GM11168 (cell line): ENCODE results near the gene OAF.

Experiments used
- in situ Hi-C: fragments of 300-500 bp; cut with MboI; formaldehyde crosslinking; loops from one replicate; pipeline ENCODE4 v1.12.0; 2022; ENCODE audit warnings: low sequenced_read_pairs; ENCODE audit not compliant: unreplicated experiment

The OAF gene

DNA sequence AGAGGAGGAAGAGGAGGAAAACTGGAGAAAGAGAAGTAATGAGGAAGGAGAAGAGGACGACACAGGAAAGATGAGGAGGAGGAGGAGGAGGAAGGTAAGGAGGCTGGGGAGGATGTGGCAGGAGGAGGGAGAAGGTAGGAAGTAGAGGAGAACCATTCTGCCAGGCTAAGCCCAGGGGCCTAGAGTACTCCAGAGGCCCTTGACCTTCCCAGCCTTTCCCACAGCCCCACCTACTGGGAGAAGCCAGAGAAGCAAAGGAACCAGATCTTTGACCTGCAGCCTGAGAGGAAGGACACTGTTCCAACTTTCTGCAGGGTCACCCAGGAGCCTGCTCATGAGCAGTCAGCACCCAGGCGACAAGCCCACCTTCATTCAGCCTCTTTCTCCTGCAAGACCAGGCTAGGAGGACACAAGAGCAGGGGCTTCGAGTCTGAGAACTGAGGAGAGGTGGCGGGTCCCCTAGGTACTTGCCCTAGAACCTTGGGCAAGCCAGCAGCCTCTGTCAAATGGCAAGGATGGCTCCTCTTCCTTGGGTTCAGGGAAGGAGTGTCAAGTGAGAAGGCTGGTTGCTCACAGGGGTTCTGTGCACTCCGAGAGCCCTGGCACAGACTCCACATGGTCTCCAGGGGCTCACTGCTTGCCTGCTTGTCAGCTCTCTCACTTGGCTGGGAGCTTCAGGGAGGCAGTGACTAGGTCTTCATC, 27.9 kb upstream of the OAF start:
- in situ Hi-C loops, result no loop called here

DNA sequence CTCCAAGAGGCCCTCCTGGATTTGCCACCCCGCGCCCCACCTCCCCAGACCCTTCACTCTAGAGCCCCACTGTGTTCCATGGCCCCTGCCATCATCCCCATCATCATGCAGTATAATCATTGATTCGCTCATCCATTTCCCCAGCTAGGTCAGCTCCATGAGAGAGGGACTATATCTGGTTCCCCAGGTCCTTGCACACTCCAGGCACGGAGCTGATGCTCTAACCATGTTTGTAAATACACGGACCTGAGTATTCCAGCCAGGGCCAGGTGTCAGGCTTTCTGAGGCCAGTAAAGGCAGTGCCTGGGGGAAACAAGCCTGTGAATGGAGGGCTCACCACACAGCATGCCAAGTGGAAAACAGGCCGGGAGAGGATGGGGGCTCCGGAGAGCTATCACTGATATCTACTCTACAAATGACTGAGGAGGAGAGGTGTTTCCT, 27.1 kb upstream of the OAF start:
- in situ Hi-C loops, result no loop called here

DNA sequence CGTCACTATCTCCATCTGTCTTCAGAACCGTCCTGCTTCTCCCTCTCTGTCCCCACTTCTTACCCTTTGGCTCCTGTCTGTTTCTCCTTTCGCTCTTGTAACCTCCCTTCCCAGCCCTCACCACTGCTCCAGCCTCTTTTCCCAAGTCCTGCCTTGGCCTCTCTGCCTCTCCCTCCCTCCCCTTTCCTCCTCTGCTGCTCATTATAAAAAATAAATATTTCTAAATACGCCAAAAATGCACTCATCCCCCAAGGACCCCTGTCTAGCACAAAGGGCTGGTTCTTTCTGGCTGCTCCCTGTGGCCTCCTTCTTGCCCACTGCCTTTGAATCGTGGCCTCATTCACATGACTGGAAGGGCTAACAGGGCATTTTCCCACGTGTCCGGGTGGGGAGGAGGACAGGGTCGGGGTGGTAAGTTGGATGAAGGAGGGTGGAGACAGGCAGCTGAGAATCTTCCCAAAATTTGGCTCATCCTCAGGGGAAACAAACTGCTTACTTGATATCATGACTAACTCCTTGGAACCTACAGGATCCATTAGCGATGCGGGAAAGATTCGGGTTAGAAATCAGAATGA, 26.4 kb upstream of the OAF start:
- in situ Hi-C loops, result no loop called here

DNA sequence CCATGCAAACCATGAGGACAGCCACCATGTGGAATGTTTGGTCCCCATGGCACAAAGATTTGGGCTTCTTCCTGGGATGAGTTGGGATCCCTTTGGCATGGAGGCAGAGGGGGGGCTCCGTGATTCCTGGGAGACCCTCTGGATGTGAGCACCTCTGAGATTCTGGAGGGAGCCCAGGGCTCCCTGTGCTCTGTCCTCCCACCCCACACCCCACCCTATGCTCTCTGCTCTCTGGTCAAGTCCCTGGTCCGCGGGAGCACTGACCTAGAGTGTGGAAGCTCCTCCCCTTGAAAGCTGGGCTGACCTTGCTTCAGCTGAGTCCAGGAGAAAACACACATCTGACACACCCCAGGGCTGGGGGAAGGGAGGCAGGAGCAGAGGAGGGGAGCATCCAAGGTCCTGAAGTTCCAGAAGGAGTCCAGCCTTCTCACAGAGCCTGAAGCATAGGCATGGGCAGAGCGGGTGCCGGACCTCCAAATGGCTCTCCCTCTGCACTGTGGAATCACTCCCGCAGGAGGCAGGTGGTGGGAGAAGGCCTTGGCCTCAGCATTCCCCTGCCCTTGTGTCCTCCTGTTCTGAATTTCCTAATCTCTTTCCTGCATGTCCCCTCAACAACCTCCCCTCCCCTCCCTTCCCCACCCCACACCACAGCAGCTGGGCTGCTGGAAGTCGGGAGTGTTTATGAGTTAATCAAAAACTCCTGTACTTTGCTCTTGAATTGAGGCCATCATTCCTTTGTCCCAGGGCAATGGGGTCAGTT, 25.7 kb upstream of the OAF start:
- in situ Hi-C loops, result no loop called here

DNA sequence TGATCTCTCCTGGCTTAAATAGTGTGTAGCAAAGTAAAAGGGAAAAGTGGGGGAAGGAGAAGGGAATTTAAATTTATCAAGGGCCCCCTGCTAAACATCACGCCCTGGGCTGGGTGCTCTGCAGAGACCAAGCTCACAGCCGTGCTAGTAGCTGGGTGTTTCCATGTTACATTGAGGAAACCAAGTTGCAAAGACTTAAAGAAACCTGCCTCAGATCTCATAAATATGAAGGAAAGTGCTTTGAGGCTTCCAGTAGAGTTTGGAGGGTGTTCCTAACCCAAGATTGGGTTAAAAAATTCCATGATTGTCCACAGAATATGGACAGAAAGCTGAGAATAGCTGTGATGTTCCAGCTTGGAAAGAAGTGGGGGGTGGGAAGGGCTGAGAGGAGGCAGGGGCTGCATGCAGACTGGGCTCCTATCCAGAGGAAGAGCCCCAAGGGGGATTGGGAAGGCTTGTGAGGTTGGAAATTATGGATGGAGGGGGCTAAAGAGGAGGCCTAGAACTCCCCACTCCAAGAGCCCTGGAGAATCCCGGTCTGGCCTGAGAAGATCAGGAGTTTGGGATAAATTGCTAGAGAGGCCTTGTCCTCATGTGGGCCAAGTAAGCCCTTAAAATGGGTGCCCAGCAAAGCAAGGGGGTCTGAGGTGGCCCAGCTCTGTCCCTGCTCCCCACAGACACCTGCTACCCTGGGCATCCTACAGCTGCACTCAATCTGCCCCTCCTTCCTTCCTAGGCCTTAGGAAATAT, 25.0 kb upstream of the OAF start:
- in situ Hi-C loops, result no loop called here

- in situ Hi-C loops, result no loop called here
Observed at GRCh38 chr11:120186456-120186773, 24.4 kb upstream of the OAF start.

- in situ Hi-C loops, result no loop called here
Observed at GRCh38 chr11:120186774-120187591, 23.8 kb upstream of the OAF start.

DNA sequence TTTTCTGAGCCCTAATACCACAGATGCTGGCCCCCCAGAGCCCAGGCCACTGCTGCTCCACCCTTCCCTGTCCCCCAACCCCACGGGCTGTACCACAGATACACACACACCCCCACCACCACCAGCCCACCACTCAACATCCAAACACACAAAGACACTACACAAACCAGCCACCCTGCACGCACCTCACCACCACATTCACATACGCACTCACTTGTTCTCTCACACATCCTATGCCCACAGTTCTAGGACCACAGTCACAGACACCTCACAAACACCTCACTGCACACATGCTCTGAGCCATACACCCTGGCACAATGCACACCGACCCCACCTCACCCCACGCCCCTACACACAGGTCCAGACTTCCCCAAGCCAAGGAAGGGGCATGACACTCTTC, 22.5 kb upstream of the OAF start:
- in situ Hi-C loops, result no loop called here

- in situ Hi-C loops, result no loop called here
Observed at GRCh38 chr11:120188811-120189455, 21.9 kb upstream of the OAF start.

- in situ Hi-C loops, result no loop called here
Observed at GRCh38 chr11:120191058-120191457, 19.8 kb upstream of the OAF start.

DNA sequence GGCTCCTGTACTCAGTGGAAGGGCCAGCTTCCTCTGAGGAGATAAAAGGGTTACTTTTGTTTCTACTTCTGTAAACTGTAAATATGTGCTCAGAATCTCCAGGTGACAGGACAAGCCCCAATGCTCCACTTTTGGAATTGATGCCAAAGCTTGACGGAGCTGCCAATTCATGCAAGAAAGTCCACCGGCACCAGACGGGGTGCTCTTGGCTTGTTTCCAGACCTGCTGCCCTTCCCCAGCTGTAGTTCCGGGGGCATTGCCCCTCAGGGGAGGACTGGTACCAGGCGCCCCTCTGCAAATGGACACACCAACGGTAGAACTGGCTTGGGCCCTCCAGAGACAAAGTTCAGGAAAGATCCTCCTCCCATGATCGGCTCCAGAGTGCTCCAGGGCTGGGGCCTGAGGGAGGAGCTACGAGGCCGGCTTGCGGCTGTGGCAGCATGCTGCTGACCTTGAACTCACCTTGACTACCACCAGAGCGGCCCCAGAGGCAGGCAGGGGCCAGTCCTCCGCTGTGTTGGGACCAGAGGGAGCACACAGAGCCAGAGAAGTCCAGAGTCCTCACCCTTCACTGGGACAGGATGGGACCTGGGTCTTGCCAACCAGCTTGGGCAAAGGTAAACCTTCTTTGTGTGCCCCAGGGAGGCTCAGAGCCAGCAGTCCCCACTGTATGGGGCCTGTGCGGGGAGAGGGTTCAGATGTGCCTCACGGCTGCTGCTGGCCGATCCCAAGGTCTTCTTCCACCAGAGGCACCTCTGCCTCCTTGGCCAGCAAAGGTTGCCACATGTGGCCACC, 17.8 kb upstream of the OAF start:
- in situ Hi-C loops, result no loop called here

DNA sequence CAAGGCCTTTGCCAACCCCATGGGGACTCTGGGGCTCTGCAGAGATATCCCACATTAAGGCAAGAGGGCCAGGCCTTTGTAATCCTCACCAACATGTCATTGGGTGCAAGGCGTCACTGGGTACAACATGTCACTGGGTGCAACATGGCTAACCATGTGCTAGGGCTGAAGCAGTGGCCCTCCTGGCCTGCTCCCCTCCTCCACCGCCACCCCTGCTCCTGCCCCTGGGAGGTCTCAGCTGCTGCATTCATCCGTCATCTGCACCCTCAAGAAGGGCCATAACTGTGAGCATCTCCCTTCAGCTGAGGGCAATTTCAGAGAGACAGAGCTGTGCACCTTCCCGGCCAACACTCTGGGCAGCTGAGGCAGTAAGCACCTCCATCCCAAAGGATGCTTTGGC, 16.7 kb upstream of the OAF start:
- in situ Hi-C loops, result no loop called here

DNA sequence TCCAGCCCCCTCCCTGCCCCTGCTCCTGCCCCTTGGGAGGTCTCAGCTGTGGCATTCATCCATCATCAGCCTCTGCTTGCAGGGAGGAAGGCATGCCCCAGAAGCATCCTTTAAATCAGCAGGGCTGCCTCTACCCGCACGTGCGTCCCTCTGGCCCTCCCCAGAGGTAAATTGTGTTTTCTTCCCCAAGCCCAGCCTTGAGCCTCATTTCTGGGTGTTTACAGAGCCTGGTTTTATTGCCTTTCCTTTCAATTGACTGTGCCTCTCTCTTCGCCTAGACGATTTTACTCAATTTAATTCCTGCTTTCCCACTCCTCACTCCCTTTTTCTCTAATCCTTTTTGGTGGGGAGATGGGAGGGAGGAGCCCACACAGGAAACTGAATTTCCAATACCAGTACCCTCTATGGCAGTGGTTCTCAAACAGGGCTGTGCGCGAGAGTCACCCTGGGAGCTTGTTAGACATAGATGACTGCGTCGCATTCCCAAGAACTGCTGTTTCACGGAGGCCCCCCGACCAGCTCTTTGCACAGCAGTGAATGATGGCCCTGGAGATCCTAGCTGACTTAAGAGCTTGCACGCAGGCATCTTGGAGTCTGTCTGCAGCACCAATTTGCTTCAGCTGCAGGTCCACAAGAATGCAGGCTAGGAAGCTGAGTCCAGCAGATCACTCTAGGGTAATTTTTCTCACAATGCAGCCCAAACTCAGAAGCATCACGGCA, 15.1 kb upstream of the OAF start:
- in situ Hi-C loops, result no loop called here

GRCh38 chr11:120196826-120197225, 14.0 kb upstream of the OAF start:
- in situ Hi-C loops, result no loop called here

DNA sequence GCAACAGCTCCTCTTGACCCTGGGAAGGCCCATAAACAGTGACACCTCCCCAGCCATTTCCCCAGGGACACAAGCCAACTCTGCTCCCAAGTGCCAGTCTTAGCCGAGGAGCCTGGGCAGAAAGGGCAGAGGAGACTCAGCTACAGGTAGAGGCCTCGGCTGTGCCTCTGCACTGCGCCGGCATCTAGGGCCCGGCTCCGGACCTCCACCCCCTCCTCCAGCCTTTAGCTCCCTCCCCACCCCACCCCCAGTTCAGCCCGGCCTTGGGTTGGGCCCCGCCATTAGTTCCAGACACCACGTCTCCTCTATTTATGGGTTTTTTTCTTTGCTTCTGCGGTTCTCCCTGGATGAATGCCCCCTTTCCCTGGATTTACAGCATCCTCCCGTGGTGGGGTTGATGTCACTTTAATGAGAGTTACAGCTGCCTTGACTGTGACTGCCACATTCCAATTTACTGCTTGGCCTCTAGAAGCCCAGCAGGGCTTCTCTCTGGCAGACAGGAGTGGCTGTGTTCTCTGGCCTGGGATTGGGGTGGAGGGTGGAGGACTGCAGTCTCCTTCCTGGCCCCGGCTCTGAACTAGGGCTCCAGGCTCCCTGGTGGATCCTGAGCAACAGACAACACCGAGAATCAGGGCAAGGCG, 13.5 kb upstream of the OAF start:
- in situ Hi-C loops, result no loop called here

GRCh38 chr11:120197977-120198376, 12.9 kb upstream of the OAF start:
- in situ Hi-C loops, result no loop called here

DNA sequence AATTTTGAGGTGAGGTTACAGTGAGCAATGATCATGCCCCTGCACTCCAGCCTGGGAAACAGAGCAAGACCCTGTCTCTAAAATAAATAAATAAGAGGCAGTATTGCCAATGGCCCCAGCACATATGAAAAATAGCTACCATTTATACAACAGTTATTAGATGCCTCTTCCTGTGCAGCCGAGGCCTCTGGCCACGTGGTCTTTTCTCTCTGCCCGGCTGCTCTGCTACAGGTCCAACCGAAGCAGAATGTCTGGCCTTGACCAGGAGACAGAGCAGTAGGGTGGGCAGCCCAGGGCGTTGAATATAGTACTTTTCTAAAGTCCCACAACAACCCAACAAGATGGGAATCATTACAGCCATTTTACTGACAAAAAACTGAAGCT, 12.4 kb upstream of the OAF start:
- in situ Hi-C loops, result no loop called here
